Smooth muscle cell (in vitro differentiated cells): Measurements from ENCODE around the gene OR2T10. TPM values are rescaled to one million over a fixed set of nuclear protein-coding genes. Genes with fewer than 3 reads are reported as not detected.

Experiments
- DNase-seq: peaks from one replicate; lab custom pipeline; 2025; ENCODE audit not compliant: unreplicated experiment; lab: John Stamatoyannopoulos, UW
- H2AFZ ChIP-seq: fragments of 200-600 bp; sonication (generic); 2 replicates; pipeline ENCODE4 v1.6.0; 2016; ENCODE audit warnings: antibody characterized with exemption, low read depth, mild to moderate bottlenecking
- H3F3A ChIP-seq: fragments of 200-600 bp; sonication (generic); 2 replicates; pipeline ENCODE4 v1.6.0; 2017; ENCODE audit warnings: antibody characterized with exemption, low read depth
- H3K27ac ChIP-seq: fragments of 200-600 bp; sonication (generic); 2 replicates; pipeline ENCODE4 v1.5.1; 2016; ENCODE audit warnings: low read depth, mild to moderate bottlenecking
- H3K27me3 ChIP-seq: fragments of 200-600 bp; sonication (generic); 2 replicates; pipeline ENCODE4 v1.6.1; 2016; ENCODE audit warnings: low read depth, mild to moderate bottlenecking
- H3K36me3 ChIP-seq: fragments of 200-600 bp; sonication (generic); 2 replicates; pipeline ENCODE4 v1.5.1; 2016; ENCODE audit warnings: low read depth
- H3K4me1 ChIP-seq: fragments of 200-600 bp; sonication (generic); 2 replicates; pipeline ENCODE4 v1.5.1; 2016; ENCODE audit warnings: low read depth
- H3K4me2 ChIP-seq: fragments of 200-600 bp; sonication (generic); 2 replicates; pipeline ENCODE4 v1.6.0; 2016; ENCODE audit warnings: mild to moderate bottlenecking
- H3K4me3 ChIP-seq: fragments of 200-600 bp; sonication (generic); 2 replicates; pipeline ENCODE4 v1.5.1; 2016; ENCODE audit warnings: mild to moderate bottlenecking
- H3K79me2 ChIP-seq: fragments of 200-600 bp; sonication (generic); 2 replicates; pipeline ENCODE4 v1.6.0; 2016; ENCODE audit warnings: low read depth, mild to moderate bottlenecking
- H3K9ac ChIP-seq: fragments of 200-600 bp; sonication (generic); 2 replicates; pipeline ENCODE4 v1.6.0; 2016; ENCODE audit warnings: low read depth
- H3K9me3 ChIP-seq: fragments of 200-600 bp; sonication (generic); replicated peaks from 2 replicates; pipeline ENCODE4 v1.5.1; 2016; ENCODE audit warnings: low read depth
- H4K20me1 ChIP-seq: fragments of 200-600 bp; sonication (generic); 2 replicates; pipeline ENCODE4 v1.6.0; 2016; ENCODE audit warnings: low read depth
- WGBS: methylation state at CpG from one replicate; pipeline ENCODE4 v1.1.7; 2016; ENCODE audit warnings: low lambda C conversion rate; 5-methylcytosine and 5-hydroxymethylcytosine counted together
- polyA plus RNA-seq: library from polyadenylated mRNA; unstranded; fragments of >200 nt; fragmentation: Nextera tagmentation; extraction: Ambion mirVana; gene quantifications from 2 replicates; pipeline ENCODE4 v1.2.1, GENCODE V29; 2016
- total RNA-seq: library from RNA; depleted of rRNA; stranded (reverse); fragments of >200 nt; gene quantifications from 2 replicates; pipeline ENCODE4 v1.2.3, GENCODE V29; 2014
- TF ChIP-seq, protein P1 (sequence below): fragments of 200-600 bp; sonication (generic); IDR thresholded peaks from 2 replicates; pipeline ENCODE4 v1.5.1; 2017; ENCODE audit warnings: borderline replicate concordance, mild to moderate bottlenecking, antibody characterized with exemption; ENCODE audit not compliant: insufficient read depth, poor library complexity, severe bottlenecking

OR2T10 gene
- total and polyA plus RNA-seq, 2 experiments from 2014 or later = not detected

DNA sequence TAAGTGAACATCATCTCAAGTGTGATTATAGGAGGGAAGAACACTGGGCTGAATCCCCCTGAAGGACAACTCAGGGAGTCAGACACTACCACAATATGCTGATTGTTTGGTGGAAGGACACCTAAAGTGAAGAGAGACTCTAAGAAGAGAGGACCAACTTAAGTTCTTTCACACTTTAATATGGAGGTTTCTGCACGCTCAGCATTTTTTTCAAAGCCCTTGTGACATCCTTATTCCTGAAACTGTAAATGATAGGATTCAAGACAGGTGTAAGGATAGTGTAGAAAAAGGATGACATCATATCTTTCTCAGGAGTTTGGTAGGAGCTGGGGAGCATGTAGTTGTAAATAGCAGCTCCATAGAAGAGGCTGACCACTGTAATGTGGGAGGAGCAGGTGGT, 4.8 kb downstream of the OR2T10 start:
- H3K79me2 ChIP-seq = no peaks in the 10 kb centered on the region
- no peak overlapping the region for H3K9ac ChIP-seq
- H4K20me1 ChIP-seq = no peaks in the 10 kb centered on the region

DNA sequence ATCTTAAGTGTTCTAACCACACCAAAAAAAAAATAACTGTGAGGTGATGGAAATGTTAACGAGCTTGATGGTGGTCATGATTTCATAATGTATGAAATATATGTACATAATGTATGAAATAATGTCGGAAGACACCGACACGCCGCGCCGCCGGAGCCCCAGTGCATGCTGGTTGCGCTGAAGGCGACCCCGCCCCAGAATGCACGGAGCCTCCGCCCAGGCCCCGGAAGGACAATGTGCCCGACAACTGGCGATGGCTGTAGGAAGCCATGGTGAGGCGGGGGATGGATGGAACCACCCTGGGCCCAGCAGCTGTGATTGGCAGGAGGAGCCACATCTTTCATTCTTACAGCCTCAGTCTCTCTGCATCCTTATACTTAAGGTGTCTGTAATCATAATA, 7.4 kb downstream of the OR2T10 start:
- no peak overlapping the region for H3K27ac ChIP-seq
- H3K27me3 ChIP-seq = no peaks in the 10 kb centered on the region
- H3K4me2 ChIP-seq = no peak overlapping the region
- TF ChIP-seq, protein P1, sequence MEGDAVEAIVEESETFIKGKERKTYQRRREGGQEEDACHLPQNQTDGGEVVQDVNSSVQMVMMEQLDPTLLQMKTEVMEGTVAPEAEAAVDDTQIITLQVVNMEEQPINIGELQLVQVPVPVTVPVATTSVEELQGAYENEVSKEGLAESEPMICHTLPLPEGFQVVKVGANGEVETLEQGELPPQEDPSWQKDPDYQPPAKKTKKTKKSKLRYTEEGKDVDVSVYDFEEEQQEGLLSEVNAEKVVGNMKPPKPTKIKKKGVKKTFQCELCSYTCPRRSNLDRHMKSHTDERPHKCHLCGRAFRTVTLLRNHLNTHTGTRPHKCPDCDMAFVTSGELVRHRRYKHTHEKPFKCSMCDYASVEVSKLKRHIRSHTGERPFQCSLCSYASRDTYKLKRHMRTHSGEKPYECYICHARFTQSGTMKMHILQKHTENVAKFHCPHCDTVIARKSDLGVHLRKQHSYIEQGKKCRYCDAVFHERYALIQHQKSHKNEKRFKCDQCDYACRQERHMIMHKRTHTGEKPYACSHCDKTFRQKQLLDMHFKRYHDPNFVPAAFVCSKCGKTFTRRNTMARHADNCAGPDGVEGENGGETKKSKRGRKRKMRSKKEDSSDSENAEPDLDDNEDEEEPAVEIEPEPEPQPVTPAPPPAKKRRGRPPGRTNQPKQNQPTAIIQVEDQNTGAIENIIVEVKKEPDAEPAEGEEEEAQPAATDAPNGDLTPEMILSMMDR = no peak
- H3K36me3 ChIP-seq = no peaks in the 10 kb centered on the region
- 86% methylated on average over 17 of the region's 17 CpGs for WGBS
- H3K4me3 ChIP-seq = no peak overlapping the region
- peaks cover 17% of the 10 kb centered on the region for H3K9me3 ChIP-seq
- no peaks in the 10 kb centered on the region for H3K79me2 ChIP-seq
- H3K9ac ChIP-seq = no peak overlapping the region
- DNase-seq = no peak
- no peaks in the 10 kb centered on the region for H3K4me1 ChIP-seq
- H4K20me1 ChIP-seq = no peaks in the 10 kb centered on the region
- no peaks in the 10 kb centered on the region for H3F3A ChIP-seq
- no peak overlapping the region for H2AFZ ChIP-seq

More for the DNA sequence above, 4.8 kb downstream of the OR2T10 start:
- Histone ChIP-seq H3F3A (no peaks in the 10 kb centered on the region), H2AFZ (no peak overlapping the region), H3K36me3 (no peaks in the 10 kb centered on the region), H3K4me2 (no peak overlapping the region), H3K9me3 (peaks cover 21% of the 10 kb centered on the region), H3K4me1 (no peaks in the 10 kb centered on the region), H3K27me3 (no peaks in the 10 kb centered on the region), H3K27ac (no peak overlapping the region), H3K4me3 (no peak overlapping the region)
- 54% methylated on average over 1 of the region's 1 CpG for WGBS
- DNase-seq = no peak
- TF ChIP-seq, protein P1 = no peak

DNA sequence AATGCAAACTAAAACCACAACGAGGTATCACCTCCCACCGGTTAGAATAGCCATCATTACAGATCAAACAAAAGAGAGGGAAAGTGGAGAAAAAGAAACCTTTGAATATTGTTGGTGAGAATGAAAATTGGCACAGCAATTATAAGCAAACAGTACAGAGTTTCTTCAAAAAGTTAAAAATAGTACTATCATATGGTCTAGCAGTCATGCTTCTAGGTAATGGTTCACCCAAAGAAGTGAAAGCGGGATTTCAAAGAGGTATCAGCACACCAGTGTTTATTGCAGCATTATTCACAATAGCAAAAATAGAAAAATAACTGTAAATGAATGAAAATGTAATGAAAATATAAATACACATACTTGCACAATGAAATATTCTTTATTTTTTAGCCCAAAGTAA, 8.2 kb downstream of the OR2T10 start:
- H4K20me1 ChIP-seq = no peaks in the 10 kb centered on the region
- H2AFZ ChIP-seq = no peak overlapping the region
- TF ChIP-seq, protein P1 = no peak
- H3K27ac ChIP-seq = no peak overlapping the region
- no peaks in the 10 kb centered on the region for H3K4me1 ChIP-seq
- H3F3A ChIP-seq = no peaks in the 10 kb centered on the region
- 76% methylated on average over 3 of the region's 3 CpGs for WGBS
- H3K4me3 ChIP-seq = no peak overlapping the region
- no peaks in the 10 kb centered on the region for H3K79me2 ChIP-seq
- peaks cover 17% of the 10 kb centered on the region for H3K9me3 ChIP-seq
- H3K36me3 ChIP-seq = no peaks in the 10 kb centered on the region
- DNase-seq = no peak
- no peaks in the 10 kb centered on the region for H3K27me3 ChIP-seq
- no peak overlapping the region for H3K4me2 ChIP-seq
- no peak overlapping the region for H3K9ac ChIP-seq

DNA sequence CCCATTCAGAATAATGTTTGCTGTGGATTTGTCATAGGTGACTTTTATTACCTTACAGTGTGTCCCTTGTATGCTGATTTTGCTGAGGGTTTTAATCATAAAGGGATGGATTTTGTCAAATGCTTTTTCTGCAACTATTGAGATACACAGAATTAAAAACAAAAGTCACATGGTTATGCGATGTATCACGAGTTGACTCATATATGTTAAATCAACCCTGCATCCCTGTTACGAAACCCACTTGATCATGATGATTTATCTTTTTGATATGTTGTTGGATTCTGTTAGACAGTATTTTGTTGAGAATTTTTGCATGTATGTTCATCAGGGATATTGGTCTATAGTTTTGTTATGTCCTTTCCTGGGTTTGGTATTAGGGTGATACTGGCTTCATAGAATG, 12.2 kb downstream of the OR2T10 start:
- Histone ChIP-seq H2AFZ (no peak overlapping the region), H3K9ac (no peak overlapping the region), H3K4me1 (no peaks in the 10 kb centered on the region), H3K27me3 (no peaks in the 10 kb centered on the region), H3K4me3 (no peak overlapping the region), H3K27ac (no peak overlapping the region), H3K9me3 (peaks cover 17% of the 10 kb centered on the region), H3K36me3 (no peaks in the 10 kb centered on the region), H4K20me1 (no peaks in the 10 kb centered on the region), H3K4me2 (no peak overlapping the region), H3K79me2 (no peaks in the 10 kb centered on the region), H3F3A (no peaks in the 10 kb centered on the region)
- DNase-seq = no peak
- WGBS = 78% methylated on average over 3 of the region's 3 CpGs
- TF ChIP-seq, protein P1 = no peak
